ENCODE results near the gene PGBD1.

PGBD1 gene

GRCh38 chr6:28245206-28245941, 36.0 kb upstream of the PGBD1 start:
- Mint-ChIP-seq H3K4me3 (no peak overlapping the region), H3K27ac (peak overlapping the region; percentile 21), H3K36me3 (ENCODE audit: low read depth) (peaks cover 52% of the 10 kb centered on the region), H3K27me3 (ENCODE audit: low read depth, poor library complexity) (no peaks in the 10 kb centered on the region), H3K4me1 (peaks cover 3% of the 10 kb centered on the region), H3K9me3 (no peaks in the 10 kb centered on the region)
- DNase-seq: no peak
- no peak for TF ChIP-seq CTCF (IDR thresholded peaks at IDR 0.05)

- H3K27ac Mint-ChIP-seq: no peak overlapping the region
- no peaks in the 10 kb centered on the region for H3K9me3 Mint-ChIP-seq
- peaks cover 44% of the 10 kb centered on the region for H3K36me3 Mint-ChIP-seq (ENCODE audit: low read depth)
- no peak for DNase-seq
- H3K4me1 Mint-ChIP-seq: peaks cover 24% of the 10 kb centered on the region
- H3K4me3 Mint-ChIP-seq: no peak overlapping the region
- no peak for TF ChIP-seq CTCF (IDR thresholded peaks at IDR 0.05)
- no peaks in the 10 kb centered on the region for H3K27me3 Mint-ChIP-seq (ENCODE audit: low read depth, poor library complexity)
Observed at GRCh38 chr6:28248916-28249315, 32.5 kb upstream of the PGBD1 start.

GRCh38 chr6:28250747-28251146, 30.6 kb upstream of the PGBD1 start:
- Mint-ChIP-seq H3K27ac (no peak overlapping the region), H3K36me3 (ENCODE audit: low read depth) (peaks cover 26% of the 10 kb centered on the region), H3K4me3 (peak overlapping the region; percentile 99), H3K4me1 (peaks cover 24% of the 10 kb centered on the region), H3K9me3 (no peaks in the 10 kb centered on the region), H3K27me3 (ENCODE audit: low read depth, poor library complexity) (no peaks in the 10 kb centered on the region)
- no peak for TF ChIP-seq CTCF (IDR thresholded peaks at IDR 0.05)
- DNase-seq: no peak

GRCh38 chr6:28251661-28252008, 29.7 kb upstream of the PGBD1 start:
- Mint-ChIP-seq H3K27ac (peak overlapping the region; percentile 85), H3K4me1 (peaks cover 24% of the 10 kb centered on the region), H3K36me3 (ENCODE audit: low read depth) (peaks cover 18% of the 10 kb centered on the region), H3K27me3 (ENCODE audit: low read depth, poor library complexity) (no peaks in the 10 kb centered on the region), H3K4me3 (peak overlapping the region; percentile 99), H3K9me3 (no peaks in the 10 kb centered on the region)
- no peak for TF ChIP-seq CTCF (IDR thresholded peaks at IDR 0.05)
- peak; percentile 50 for DNase-seq

GRCh38 chr6:28252009-28252975, 29.1 kb upstream of the PGBD1 start, which contains the start of gene ZKSCAN4:
ZKSCAN4 (minus strand) TSS chr6:28252269; CDS start chr6:28251980, 289 bp downstream.
- no peak for TF ChIP-seq CTCF (IDR thresholded peaks at IDR 0.05)
- Mint-ChIP-seq H3K4me1 (peaks cover 24% of the 10 kb centered on the region), H3K27me3 (ENCODE audit: low read depth, poor library complexity) (no peaks in the 10 kb centered on the region), H3K9me3 (no peaks in the 10 kb centered on the region), H3K27ac (peak within 1 kb of the TSS; percentile 85), H3K4me3 (peak within 1 kb of the TSS; percentile 99), H3K36me3 (ENCODE audit: low read depth) (peaks cover 11% of the 10 kb centered on the region)
- peak; percentile 73 for DNase-seq
